Measurements from ENCODE around the gene FAM200B.
"Not testable (repeated sequence)": the region's sequence is repeated elsewhere in the genome, so short reads cannot be mapped to it uniquely, and the experiment has no call there.

The FAM200B gene

GRCh38 chr4:15696866-15697265 is 15.2 kb downstream of the FAM200B start:
- DNase-seq, result no peak

- no peak for DNase-seq
These were observed 21.3 kb downstream of the FAM200B start, which contains the start of gene BST1 for GRCh38 chr4:15702941-15703403. Gene BST1 (plus strand): TSS chr4:15703065. CDS start chr4:15703145, 80 bp downstream.

DNA sequence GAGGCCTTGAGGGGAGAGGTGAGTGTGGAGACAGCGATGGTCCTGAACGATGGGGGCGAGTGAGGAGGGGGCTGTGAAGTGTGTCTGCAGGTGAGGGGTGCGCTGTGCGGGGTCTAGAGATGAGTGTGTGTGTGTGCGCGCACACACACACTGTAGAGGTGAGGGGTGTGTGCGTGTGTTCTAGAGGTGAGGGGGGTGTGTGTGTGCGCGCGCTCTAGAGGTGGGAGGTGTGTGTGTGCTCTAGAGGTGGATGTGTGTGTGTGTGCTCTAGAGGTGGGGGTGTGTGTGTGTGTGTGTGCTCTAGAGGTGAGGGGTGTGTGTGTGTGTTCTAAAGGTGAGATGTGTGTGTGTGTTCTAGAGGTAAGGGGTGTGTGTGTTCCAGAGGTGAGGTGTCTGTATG is 21.8 kb downstream of the FAM200B start:
- no peak for DNase-seq

DNA sequence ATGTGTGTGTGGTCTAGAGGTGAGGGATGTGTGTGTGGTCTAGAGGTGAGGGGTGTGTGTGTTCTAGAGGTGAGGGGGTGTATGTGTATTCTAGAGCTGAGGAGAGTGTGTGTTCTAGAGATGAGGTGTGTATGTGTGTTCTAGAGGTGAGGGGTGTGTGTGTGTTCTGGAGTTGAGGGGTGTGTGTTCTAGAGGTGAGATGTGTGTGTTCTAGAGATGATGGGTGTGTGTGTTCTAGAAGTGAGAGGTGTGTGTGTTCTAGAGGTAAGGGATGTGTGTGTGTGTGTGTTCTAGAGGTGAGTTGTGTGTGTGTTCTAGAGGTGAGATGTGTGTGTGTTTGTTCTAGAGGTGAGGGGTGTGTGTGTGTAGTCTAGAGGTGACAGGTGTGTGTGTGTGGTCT is 22.5 kb downstream of the FAM200B start:
- DNase-seq, result no peak

DNA sequence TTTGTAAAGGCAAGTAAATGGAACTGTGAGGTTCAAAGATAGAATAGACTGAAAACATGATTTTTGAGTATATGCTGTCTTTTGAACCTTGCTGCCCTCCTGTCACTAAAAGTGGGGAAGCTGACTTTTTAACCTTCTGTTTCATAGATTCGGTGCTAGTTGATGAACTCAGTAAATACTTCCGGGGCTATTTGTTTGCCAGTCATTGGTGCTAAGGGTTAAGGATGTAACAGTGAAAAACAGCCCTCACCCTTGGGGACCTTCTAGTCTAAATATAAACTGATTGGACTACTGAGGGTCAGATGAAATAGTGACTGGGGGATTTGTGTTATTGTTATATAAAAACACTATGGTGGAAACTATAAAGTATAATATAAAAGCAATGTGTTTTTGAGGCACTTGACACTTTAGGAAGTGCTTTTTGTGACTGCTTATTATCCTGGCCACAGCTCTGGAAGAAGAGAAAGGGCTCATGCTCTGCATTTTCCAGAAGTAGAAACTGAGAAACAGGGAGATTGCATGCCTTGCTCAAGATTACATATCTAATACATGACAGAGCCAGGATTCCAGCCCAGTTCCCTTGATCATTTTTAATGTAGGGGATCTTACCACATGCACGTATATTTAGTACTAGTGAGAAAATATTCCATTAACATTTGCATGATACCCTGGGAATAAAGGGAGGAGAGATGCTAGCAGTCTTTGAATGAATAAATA is 25.2 kb downstream of the FAM200B start:
- no peak for DNase-seq

GRCh38 chr4:15707363-15707715 is 25.7 kb downstream of the FAM200B start:
- DNase-seq, result no peak

GRCh38 chr4:15711762-15712161 is 30.1 kb downstream of the FAM200B start:
- no peak for DNase-seq

- no peak for DNase-seq
These were observed 30.6 kb downstream of the FAM200B start for GRCh38 chr4:15712214-15712613.

- DNase-seq, result no peak
These were observed 32.5 kb downstream of the FAM200B start for GRCh38 chr4:15714141-15714540.

DNA sequence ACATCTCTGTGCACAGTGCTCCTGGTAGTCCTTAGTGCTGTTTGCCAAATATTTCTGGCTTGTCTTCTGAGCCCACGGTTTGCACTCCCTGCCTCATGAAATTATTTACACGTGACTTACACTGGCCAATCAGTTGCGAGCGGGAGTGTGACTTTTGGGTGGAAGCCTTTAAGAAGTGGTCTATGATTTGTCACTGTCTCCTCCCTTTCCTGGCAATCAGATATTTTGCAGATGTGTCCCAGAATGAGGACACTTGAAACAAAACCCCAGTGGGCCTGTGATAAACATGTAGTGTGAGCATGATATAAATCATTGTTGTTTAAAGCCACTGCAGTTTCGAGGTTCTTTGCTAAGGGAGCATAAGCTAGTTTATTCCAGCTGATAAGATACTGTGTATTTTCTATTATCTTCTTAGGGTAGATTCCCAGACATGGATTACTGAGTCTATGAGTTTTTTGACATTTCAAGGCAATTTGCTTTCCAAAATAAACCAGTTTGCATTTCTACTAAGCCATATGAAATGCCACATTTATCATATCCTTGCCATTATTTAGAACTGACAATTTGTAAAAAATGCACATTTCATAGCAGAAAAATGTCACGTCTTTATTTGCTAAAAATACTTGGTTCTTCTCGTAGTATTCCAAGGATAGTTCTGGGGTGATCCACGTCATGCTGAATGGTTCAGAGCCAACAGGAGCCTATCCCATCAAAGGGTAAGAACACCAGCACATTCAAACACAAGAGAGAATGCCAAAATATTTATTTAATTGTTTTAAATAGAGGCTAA is 33.2 kb downstream of the FAM200B start:
- DNase-seq, result no peak

GRCh38 chr4:15716115-15716514 is 34.5 kb downstream of the FAM200B start:
- DNase-seq, result no peak

DNA sequence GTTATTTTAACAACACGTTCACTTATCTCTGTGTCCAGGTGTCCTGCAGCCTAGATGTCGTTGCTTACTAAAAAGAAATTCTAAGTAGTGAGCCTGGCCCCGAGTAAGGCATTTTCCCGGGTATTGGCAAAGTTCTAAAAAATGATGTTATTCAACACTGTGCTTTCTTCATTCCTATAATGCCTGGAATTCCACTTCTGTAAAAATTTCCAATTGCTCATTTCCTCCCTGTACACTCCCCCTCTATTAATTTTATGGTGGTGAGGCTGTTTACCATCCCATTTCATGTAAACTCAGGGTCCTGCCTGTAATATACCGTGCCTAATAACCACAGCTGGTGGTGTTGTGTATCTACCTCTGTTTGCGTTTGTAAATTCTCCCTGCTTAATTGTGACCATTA is 35.5 kb downstream of the FAM200B start:
- DNase-seq, result no peak

GRCh38 chr4:15717657-15718416 is 36.2 kb downstream of the FAM200B start:
- no peak for DNase-seq

GRCh38 chr4:15718465-15718864 is 36.8 kb downstream of the FAM200B start:
- DNase-seq, result no peak

GRCh38 chr4:15718959-15719358 is 37.3 kb downstream of the FAM200B start:
- no peak for DNase-seq

GRCh38 chr4:15719506-15719905 is 37.9 kb downstream of the FAM200B start:
- DNase-seq, result no peak

DNA sequence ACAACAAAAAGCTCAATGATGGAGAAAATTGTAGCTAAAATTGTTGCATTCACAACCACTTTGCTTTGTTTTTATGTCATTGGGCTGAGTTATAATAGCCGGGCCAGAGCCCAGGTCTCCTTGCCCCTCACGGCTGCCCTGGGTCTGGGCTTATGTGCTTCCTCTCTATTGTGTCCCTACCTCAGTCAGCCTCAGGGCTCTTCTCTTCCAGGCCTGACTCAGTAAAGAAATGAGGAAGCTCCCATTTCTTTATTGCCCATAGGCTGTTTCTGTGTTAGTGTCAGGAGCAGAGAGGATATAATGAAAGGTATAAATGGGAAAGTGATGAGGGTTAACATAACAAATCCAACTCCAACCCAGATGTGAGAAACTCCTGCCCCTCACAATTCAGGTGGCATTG is 39.2 kb downstream of the FAM200B start:
- DNase-seq, result no peak

- no peak for DNase-seq
These were observed 44.0 kb downstream of the FAM200B start for GRCh38 chr4:15725608-15726007.

- DNase-seq, result no peak
These were observed 48.4 kb downstream of the FAM200B start for GRCh38 chr4:15729910-15730533.

DNA sequence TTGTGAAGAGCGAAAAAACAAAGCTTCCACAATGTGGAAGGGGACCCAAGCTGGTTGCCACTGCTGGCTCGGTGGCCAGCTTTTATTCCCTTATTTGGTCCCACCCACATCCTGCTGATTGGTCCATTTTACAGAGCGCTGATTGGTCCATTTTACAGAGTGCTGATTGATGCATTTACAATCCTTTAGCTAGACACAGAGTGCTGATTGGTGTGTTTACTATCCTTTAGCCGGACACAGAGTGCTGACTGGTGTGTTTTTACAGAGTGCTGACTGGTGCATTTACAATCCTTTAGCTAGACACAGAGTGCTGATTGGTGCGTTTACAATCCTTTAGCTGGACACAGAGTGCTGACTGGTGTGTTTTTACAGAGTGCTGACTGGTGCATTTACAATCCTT is 51.4 kb downstream of the FAM200B start:
- not testable (repeated sequence) for DNase-seq

DNA sequence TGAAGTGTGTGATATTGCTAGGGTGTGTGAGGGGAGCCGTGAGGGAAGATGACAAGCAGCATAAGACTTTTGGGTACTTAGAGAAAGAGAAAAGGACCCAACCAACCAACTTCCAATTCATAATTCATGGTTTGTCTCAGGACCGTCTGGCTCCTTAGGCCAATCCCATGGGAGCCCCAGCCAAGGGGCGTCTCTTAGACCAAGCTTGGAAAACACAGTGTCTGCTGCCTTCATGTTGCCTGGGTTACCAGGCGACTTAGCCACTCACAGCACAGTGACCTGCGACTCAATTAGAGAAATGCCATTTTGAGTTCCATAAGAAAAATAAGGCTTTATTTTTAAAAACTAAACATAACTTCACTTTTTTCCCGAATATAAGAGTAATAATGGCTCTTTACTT is 53.9 kb downstream of the FAM200B start:
- no peak for DNase-seq

DNA sequence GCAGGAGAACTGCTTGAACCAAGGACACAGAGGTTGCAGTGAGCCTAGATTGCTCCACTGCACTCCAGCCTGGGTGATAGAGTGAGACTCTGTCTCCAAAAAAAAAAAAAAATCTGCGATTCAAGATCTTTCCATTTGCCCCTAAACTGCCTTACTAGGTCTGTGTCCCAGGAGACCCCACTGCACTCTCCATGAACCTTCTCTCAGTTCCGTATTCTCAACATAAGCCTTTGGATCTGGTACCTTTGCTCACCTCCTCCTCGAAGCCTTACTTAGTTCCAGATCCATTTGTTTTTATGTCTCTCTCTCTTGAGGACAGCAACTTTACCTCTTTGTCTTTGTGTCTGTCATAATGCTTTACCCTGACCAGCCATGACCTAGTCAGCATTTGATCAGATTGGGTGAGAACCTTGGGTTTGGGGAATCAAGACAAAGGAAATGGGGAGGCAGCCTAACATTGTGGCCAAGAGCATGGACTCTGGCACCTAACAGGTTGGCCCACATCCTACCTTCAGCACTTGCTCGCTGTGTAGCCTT is 55.0 kb downstream of the FAM200B start:
- no peak for DNase-seq

- no peak for DNase-seq
These were observed 55.6 kb downstream of the FAM200B start for GRCh38 chr4:15737255-15737654.

Measured in SHP77 treated with DMSO at 0.1 percent for 48 hours (cell line).